IMR-90 (cell line): ENCODE results near the gene CD1D. TPM values are rescaled to one million over a fixed set of nuclear protein-coding genes. Genes with fewer than 3 reads are reported as not detected.

Experiments
- ATAC-seq: fragments of 200-7000 bp; cut with Tn5 transposase; 2 replicates; pipeline ENCODE4 v1.9.1; 2020; ENCODE audit warnings: low read depth, mild to moderate bottlenecking, moderate library complexity
- BruUV-seq: library from RNA; stranded (reverse); fragments of 400-500 nt; replicated peaks from 2 replicates; lab custom pipeline; 2021; lab: Mats Ljungman, UMichigan
- CTCF ChIA-PET: fragments of 300-600 bp; formaldehyde crosslinking; extraction: SDS; loops from one replicate; lab custom pipeline; 2021; ENCODE audit warnings: antibody characterized with exemption; lab: Yijun Ruan, JAX
- POLR2A ChIA-PET: fragments of 300-600 bp; sonication (Branson Sonifier 250); formaldehyde crosslinking; loops from one replicate; lab custom pipeline; 2022; ENCODE audit warnings: antibody characterized with exemption; ENCODE audit not compliant: unreplicated experiment; lab: Charles Lee
- DNase-seq: peaks from one replicate; pipeline ENCODE4 v3.0.0; 2013
- H2AFZ ChIP-seq: replicated peaks from 2 replicates; pipeline ENCODE3; 2013; ENCODE audit warnings: low read length, mild to moderate bottlenecking; ENCODE audit not compliant: poor library complexity
- H2AK5ac ChIP-seq: 2 replicates; pipeline ENCODE4 v1.6.1; 2013; ENCODE audit warnings: low read depth, low read length, inconsistent platforms
- H2AK9ac ChIP-seq: replicated peaks from 2 replicates; pipeline ENCODE3; 2013; ENCODE audit warnings: mild to moderate bottlenecking, low read depth, low read length, moderate library complexity; ENCODE audit not compliant: poor library complexity
- H2BK120ac ChIP-seq: 2 replicates; pipeline ENCODE4 v1.6.1; 2013; ENCODE audit warnings: low read depth, low read length, inconsistent platforms
- H2BK15ac ChIP-seq: 3 replicates; pipeline ENCODE4 v1.6.1; 2013; ENCODE audit warnings: low read depth, low read length, inconsistent platforms
- H2BK20ac ChIP-seq: 2 replicates; pipeline ENCODE4 v1.6.1; 2013; ENCODE audit warnings: low read depth, mild to moderate bottlenecking, inconsistent platforms, low read length, moderate library complexity
- H2BK5ac ChIP-seq: 2 replicates; pipeline ENCODE4 v1.6.1; 2013; ENCODE audit warnings: mild to moderate bottlenecking, low read depth, low read length, inconsistent platforms; ENCODE audit not compliant: poor library complexity, severe bottlenecking
- H3K14ac ChIP-seq: replicated peaks from 2 replicates; pipeline ENCODE4 v1.6.1; 2013; ENCODE audit warnings: low read depth, low read length, inconsistent platforms
- H3K18ac ChIP-seq: 2 replicates; pipeline ENCODE4 v1.6.1; 2013; ENCODE audit warnings: low read depth, low read length, control low read depth
- H3K23ac ChIP-seq: 2 replicates; pipeline ENCODE4 v1.6.1; 2013; ENCODE audit warnings: low read depth, low read length, inconsistent platforms
- H3K27ac ChIP-seq: 2 replicates; pipeline ENCODE4 v1.5.1; 2013; ENCODE audit warnings: mild to moderate bottlenecking, control low read depth, low read length; ENCODE audit not compliant: insufficient read depth
- H3K27me3 ChIP-seq: 2 replicates; pipeline ENCODE4 v1.6.1; 2013; ENCODE audit warnings: low read length; ENCODE audit not compliant: control insufficient read depth, insufficient read depth
- H3K36me3 ChIP-seq: 2 replicates; pipeline ENCODE4 v1.6.1; 2013; ENCODE audit warnings: low read length, mixed read lengths; ENCODE audit not compliant: control insufficient read depth, insufficient read depth
- H3K4ac ChIP-seq: 2 replicates; pipeline ENCODE4 v1.6.1; 2013; ENCODE audit warnings: low read depth, low read length, inconsistent platforms
- H3K4me1 ChIP-seq: 2 replicates; pipeline ENCODE4 v1.6.1; 2013; ENCODE audit warnings: low read length, mixed read lengths; ENCODE audit not compliant: control insufficient read depth, insufficient read depth
- H3K4me2 ChIP-seq: 2 replicates; pipeline ENCODE4 v1.6.1; 2013; ENCODE audit warnings: low read depth, mild to moderate bottlenecking, control low read depth, low read length, moderate library complexity
- H3K4me3 ChIP-seq: 2 replicates; pipeline ENCODE4 v1.5.1; 2013; ENCODE audit warnings: low read depth, mild to moderate bottlenecking, control low read depth, low read length, moderate library complexity; ENCODE audit not compliant: insufficient read depth
- H3K56ac ChIP-seq: 2 replicates; pipeline ENCODE4 v1.6.1; 2013; ENCODE audit warnings: low read length, inconsistent platforms; ENCODE audit not compliant: insufficient read depth; ENCODE audit errors: extremely low read depth
- H3K79me1 ChIP-seq, 2 experiments: 2 replicates each; pipeline ENCODE4 v1.6.1; 2013; ENCODE audit warnings: low read length in 2 of 2, inconsistent platforms in 1 of 2, low read depth in 1 of 2
- H3K9ac ChIP-seq: 2 replicates; pipeline ENCODE4 v1.6.1; 2013; ENCODE audit warnings: low read depth, low read length, control low read depth
- H3K9me1 ChIP-seq: 2 replicates; pipeline ENCODE4 v1.6.1; 2013; ENCODE audit warnings: low read length, inconsistent platforms; ENCODE audit not compliant: insufficient read depth
- H3K9me3 ChIP-seq: 2 replicates; pipeline ENCODE4 v1.6.1; 2013; ENCODE audit warnings: low read length; ENCODE audit not compliant: control insufficient read depth, insufficient read depth
- H4K20me1 ChIP-seq: 2 replicates; pipeline ENCODE4 v1.6.1; 2013; ENCODE audit warnings: low read length, inconsistent platforms; ENCODE audit not compliant: insufficient read depth
- H4K5ac ChIP-seq: 2 replicates; pipeline ENCODE4 v1.6.1; 2013; ENCODE audit warnings: mild to moderate bottlenecking, low read depth, low read length, control low read depth
- H4K8ac ChIP-seq, 2 experiments: 2 replicates each; pipeline ENCODE4 v1.6.1; 2013; ENCODE audit warnings: low read depth in 2 of 2, low read length in 2 of 2, control low read depth in 1 of 2, inconsistent platforms in 1 of 2
- H4K91ac ChIP-seq: 2 replicates; pipeline ENCODE4 v1.6.1; 2013; ENCODE audit warnings: low read depth, low read length, inconsistent platforms; ENCODE audit not compliant: insufficient read depth
- BHLHE40 ChIP-seq: fragments of 150-350 bp; IDR thresholded peaks from 2 replicates; pipeline ENCODE4 v1.6.1; 2016; ENCODE audit warnings: mild to moderate bottlenecking, low read depth, low read length
- CEBPB ChIP-seq: IDR thresholded peaks from 2 replicates; pipeline ENCODE4 v1.6.1; 2012; ENCODE audit warnings: low read depth, low read length, improper control_type of control experiment
- CHD1 ChIP-seq: IDR thresholded peaks from 2 replicates; pipeline ENCODE4 v1.6.1; 2012; ENCODE audit warnings: low read depth, low read length, improper control_type of control experiment
- FOS ChIP-seq: fragments of 150-350 bp; IDR thresholded peaks from 2 replicates; pipeline ENCODE4 v1.6.1; 2016; ENCODE audit warnings: low read depth, low read length
- MAFK ChIP-seq: IDR thresholded peaks from 2 replicates; pipeline ENCODE4 v1.6.1; 2012; ENCODE audit warnings: low read depth, low read length, improper control_type of control experiment
- MAZ ChIP-seq: IDR thresholded peaks from 2 replicates; pipeline ENCODE4 v1.6.1; 2012; ENCODE audit warnings: low read depth, mild to moderate bottlenecking, low read length, improper control_type of control experiment, moderate library complexity, borderline replicate concordance
- MXI1 ChIP-seq: IDR thresholded peaks from 2 replicates; pipeline ENCODE4 v1.6.1; 2012; ENCODE audit warnings: low read depth, mild to moderate bottlenecking, low read length, moderate library complexity, borderline replicate concordance
- NFE2L2 ChIP-seq: fragments of 150-350 bp; IDR thresholded peaks from 2 replicates; pipeline ENCODE4 v1.6.1; 2016; ENCODE audit warnings: low read depth, mild to moderate bottlenecking, low read length
- RAD21 ChIP-seq: IDR thresholded peaks from 2 replicates; pipeline ENCODE4 v1.6.1; 2012; ENCODE audit warnings: low read length, improper control_type of control experiment
- RCOR1 ChIP-seq: IDR thresholded peaks from 2 replicates; pipeline ENCODE4 v1.6.1; 2012; ENCODE audit warnings: mild to moderate bottlenecking, low read length, improper control_type of control experiment; ENCODE audit not compliant: insufficient replicate concordance
- RFX5 ChIP-seq: IDR thresholded peaks from 2 replicates; pipeline ENCODE4 v1.8.0; 2012; ENCODE audit warnings: low read depth, mild to moderate bottlenecking, low read length, moderate library complexity
- SMC3 ChIP-seq: fragments of 150-350 bp; IDR thresholded peaks from 2 replicates; pipeline ENCODE4 v1.6.1; 2016; ENCODE audit warnings: low read depth, mild to moderate bottlenecking, antibody characterized with exemption, low read length, moderate library complexity
- USF2 ChIP-seq: fragments of 150-350 bp; IDR thresholded peaks from 2 replicates; pipeline ENCODE4 v1.6.1; 2017; ENCODE audit warnings: mild to moderate bottlenecking, antibody characterized with exemption, low read length, low read depth
- WGBS, 2 experiments: methylation state at CpG; one replicate each; pipeline versions ENCODE4 v1.1.5 to v1.1.7; 2013; ENCODE audit warnings: missing lambda C conversion rate in 2 of 2; ENCODE audit not compliant: insufficient read length in 1 of 2; ENCODE audit errors: extremely low coverage in 2 of 2; 5-methylcytosine and 5-hydroxymethylcytosine counted together
- dilution Hi-C: fragments of 300-500 bp; cut with HindIII; formaldehyde crosslinking; loops from one replicate; pipeline ENCODE4 v1.14.3; 2018; ENCODE audit warnings: low sequenced_read_pairs; ENCODE audit not compliant: unreplicated experiment
- in situ Hi-C: fragments of 300-500 bp; cut with MboI; formaldehyde crosslinking; loops from 3 replicates; pipeline ENCODE4 v1.14.3; 2019; ENCODE audit warnings: low sequenced_read_pairs, inconsistent platforms, mixed read lengths
- intact Hi-C: fragments of 100-400 bp; cut with micrococcal nuclease; formaldehyde crosslinking; loops from 2 replicates; pipeline ENCODE4 v1.10.0; 2022
- polyA plus RNA-seq, 3 experiments: library from polyadenylated mRNA; depleted of rRNA; stranded (reverse); fragments of >200 nt; gene quantifications; 2 replicates each; pipeline ENCODE4 v1.2.3, GENCODE V29; 2012; ENCODE audit warnings: low replicate concordance in 1 of 3
- total RNA-seq: library from RNA; depleted of rRNA; stranded (reverse); fragments of >200 nt; gene quantifications from 2 replicates; pipeline ENCODE4 v1.2.3, GENCODE V29; 2012
- TF ChIP-seq, protein P1 (sequence below): fragments of 150-350 bp; IDR thresholded peaks from 2 replicates; pipeline ENCODE4 v1.6.1; 2016; ENCODE audit warnings: low read depth, mild to moderate bottlenecking, low read length, moderate library complexity, borderline replicate concordance

CD1D gene
- total and polyA plus RNA-seq, 2 of the 4 experiments (the other 2 are of a cell fraction) = not detected

DNA sequence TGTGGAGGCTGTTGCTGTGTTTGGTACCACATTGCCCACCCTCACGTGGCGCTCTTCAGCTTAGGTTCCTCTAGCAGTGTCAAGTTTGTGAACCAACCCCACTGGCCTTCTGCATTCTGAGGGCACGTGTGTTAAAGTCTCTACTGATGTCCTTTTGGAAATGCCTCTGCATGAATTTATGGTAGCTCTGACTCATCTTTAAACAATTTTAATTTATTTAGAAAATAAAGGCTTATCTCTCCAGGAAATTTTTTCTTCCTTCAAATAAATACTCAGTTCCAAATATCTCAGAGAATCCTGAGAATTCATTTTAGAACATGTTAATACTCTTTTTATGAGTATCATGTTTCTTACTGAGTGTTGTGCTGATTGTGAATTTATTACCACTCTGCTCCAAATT lies 5.5 kb downstream of the CD1D start:
- POLR2A ChIA-PET = no interaction called here
- peaks cover 3% of the 10 kb centered on the region; the same call in 1 of the 2 replicates for H3K9me1 ChIP-seq
- H3K18ac ChIP-seq = no peak overlapping the region
- H3K4me2 ChIP-seq = no peak overlapping the region
- no peak overlapping the region for H3K23ac ChIP-seq
- no peak overlapping the region for H3K4me3 ChIP-seq
- no peak overlapping the region for H4K5ac ChIP-seq
- no peak overlapping the region for H4K8ac ChIP-seq
- no peak overlapping the region for H2BK15ac ChIP-seq
- no peaks in the 10 kb centered on the region for H4K20me1 ChIP-seq
- H3K36me3 ChIP-seq = no peaks in the 10 kb centered on the region
- H3K4ac ChIP-seq = no peak overlapping the region
- no peak overlapping the region for H3K14ac ChIP-seq
- intact Hi-C loops = no loop called here
- WGBS, 2 experiments = no CpG with 5 or more reads among the region's 3 CpGs
- H3K56ac ChIP-seq = no peak overlapping the region
- no TSS peak for BruUV-seq
- peaks cover 28% of the 10 kb centered on the region for H3K27me3 ChIP-seq
- no peak overlapping the region for H2AK5ac ChIP-seq
- CTCF ChIA-PET = no interaction called here
- DNase-seq (no peak), ATAC-seq (peak; percentile 70)
- no peak overlapping the region for H2AK9ac ChIP-seq
- no peaks in the 10 kb centered on the region for H3K9me3 ChIP-seq
- no peak overlapping the region for H3K9ac ChIP-seq
- no peak overlapping the region for H2BK20ac ChIP-seq
- H2BK120ac ChIP-seq = no peak overlapping the region
- TF ChIP-seq USF2 = no peak
- no peak for TF ChIP-seq NFE2L2
- TF ChIP-seq, protein P1, sequence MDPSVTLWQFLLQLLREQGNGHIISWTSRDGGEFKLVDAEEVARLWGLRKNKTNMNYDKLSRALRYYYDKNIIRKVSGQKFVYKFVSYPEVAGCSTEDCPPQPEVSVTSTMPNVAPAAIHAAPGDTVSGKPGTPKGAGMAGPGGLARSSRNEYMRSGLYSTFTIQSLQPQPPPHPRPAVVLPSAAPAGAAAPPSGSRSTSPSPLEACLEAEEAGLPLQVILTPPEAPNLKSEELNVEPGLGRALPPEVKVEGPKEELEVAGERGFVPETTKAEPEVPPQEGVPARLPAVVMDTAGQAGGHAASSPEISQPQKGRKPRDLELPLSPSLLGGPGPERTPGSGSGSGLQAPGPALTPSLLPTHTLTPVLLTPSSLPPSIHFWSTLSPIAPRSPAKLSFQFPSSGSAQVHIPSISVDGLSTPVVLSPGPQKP = no peak
- no peak for TF ChIP-seq MAZ
- TF ChIP-seq CHD1 = no peak
- TF ChIP-seq RFX5 = no peak
- TF ChIP-seq MAFK = no peak
- no peak for TF ChIP-seq CEBPB
- TF ChIP-seq MXI1 = no peak
- no peak for TF ChIP-seq BHLHE40
- TF ChIP-seq FOS = no peak
- no peak for TF ChIP-seq SMC3
- no peak for TF ChIP-seq RCOR1
- no peak for TF ChIP-seq RAD21
- H3K27ac ChIP-seq = no peak overlapping the region
- peaks cover 3% of the 10 kb centered on the region; the same call in 1 of the 2 replicates for H3K4me1 ChIP-seq
- in situ Hi-C loops = no loop called here
- H2BK5ac ChIP-seq = no peak overlapping the region
- dilution Hi-C loops = no loop called here
- H4K91ac ChIP-seq = no peak overlapping the region
- H2AFZ ChIP-seq = no peak overlapping the region
- no peaks in the 10 kb centered on the region for H3K79me1 ChIP-seq
